ENCODE results near the gene MTERF4. TPM values are rescaled to one million over a fixed set of nuclear protein-coding genes. Genes with fewer than 3 reads are reported as not detected.

The MTERF4 gene
- total and polyA plus RNA-seq, 10 of the 15 experiments (the other 5 are each of a cell fraction or from before 2014, with no cell fraction given), result 36.7 to 69.1 (median 45.5) TPM

GRCh38 chr2:241063587-241063986, 38.5 kb downstream of the MTERF4 start:
- Histone ChIP-seq H3K4me2 (ENCODE audit: control insufficient read depth, insufficient read depth) (peak overlapping the region; percentile 9; the same call in 1 of the 2 replicates), H3K9ac (ENCODE audit: control insufficient read depth, insufficient read depth, low read length) (no peak overlapping the region), H3K4me1 (ENCODE audit: control insufficient read depth, insufficient read depth, low read length) (no peaks in the 10 kb centered on the region), H3K27ac (ENCODE audit: control insufficient read depth, insufficient read depth) (no peak overlapping the region), H3K79me2 (ENCODE audit: control insufficient read depth, insufficient read depth, low read length) (no peaks in the 10 kb centered on the region), H3K36me3 (ENCODE audit: control insufficient read depth in 2 of 2, insufficient read depth in 2 of 2, low read length in 1 of 2) (no peaks in the 10 kb centered on the region), H4K20me1 (ENCODE audit: control insufficient read depth, insufficient read depth) (no peaks in the 10 kb centered on the region), H3K27me3 (replicated peaks in 1 of 2; ENCODE audit: control insufficient read depth in 2 of 2, insufficient read depth in 2 of 2, low read length in 1 of 2) (no peaks in the 10 kb centered on the region; a peak in 1 of 4 replicates), H2AFZ (ENCODE audit: control insufficient read depth, low read depth, low read length) (peak overlapping the region; percentile 17; the same call in 1 of the 2 replicates), H3K4me3 (no peak overlapping the region), H3K9me3 (replicated peaks; ENCODE audit: control insufficient read depth, insufficient read depth, low read length) (no peaks in the 10 kb centered on the region)
- no TSS peak for BruUV-seq (replicated peaks)
- POLR2A ChIA-PET, result no interaction called here
- CTCF ChIA-PET, result interaction anchor here (1.2 kb wide), 1 partner anchor 150 kb away, joined by 3 read pairs; no protein-coding TSS in a partner anchor
- TF ChIP-seq RAD21 (IDR thresholded peaks at IDR 0.05; ENCODE audit: insufficient read depth, low read depth, low read length) (peak; percentile 44), CBX3 (IDR thresholded peaks at IDR 0.05; ENCODE audit: borderline replicate concordance, low read depth) (no peak)
- TF ChIP-seq, protein P1, sequence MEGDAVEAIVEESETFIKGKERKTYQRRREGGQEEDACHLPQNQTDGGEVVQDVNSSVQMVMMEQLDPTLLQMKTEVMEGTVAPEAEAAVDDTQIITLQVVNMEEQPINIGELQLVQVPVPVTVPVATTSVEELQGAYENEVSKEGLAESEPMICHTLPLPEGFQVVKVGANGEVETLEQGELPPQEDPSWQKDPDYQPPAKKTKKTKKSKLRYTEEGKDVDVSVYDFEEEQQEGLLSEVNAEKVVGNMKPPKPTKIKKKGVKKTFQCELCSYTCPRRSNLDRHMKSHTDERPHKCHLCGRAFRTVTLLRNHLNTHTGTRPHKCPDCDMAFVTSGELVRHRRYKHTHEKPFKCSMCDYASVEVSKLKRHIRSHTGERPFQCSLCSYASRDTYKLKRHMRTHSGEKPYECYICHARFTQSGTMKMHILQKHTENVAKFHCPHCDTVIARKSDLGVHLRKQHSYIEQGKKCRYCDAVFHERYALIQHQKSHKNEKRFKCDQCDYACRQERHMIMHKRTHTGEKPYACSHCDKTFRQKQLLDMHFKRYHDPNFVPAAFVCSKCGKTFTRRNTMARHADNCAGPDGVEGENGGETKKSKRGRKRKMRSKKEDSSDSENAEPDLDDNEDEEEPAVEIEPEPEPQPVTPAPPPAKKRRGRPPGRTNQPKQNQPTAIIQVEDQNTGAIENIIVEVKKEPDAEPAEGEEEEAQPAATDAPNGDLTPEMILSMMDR (IDR thresholded peaks at IDR 0.05 in 2 of 3, conservative IDR thresholded peaks at IDR 0.05 in 1 of 3; ENCODE audit: control insufficient read depth in 2 of 3, extremely low read depth in 1 of 3, insufficient read depth in 1 of 3, low read depth in 3 of 3, low read length in 3 of 3), result peak in 1 of 3 experiments; percentile 14; a peak in 3 of 6 replicates
- RAD21 ChIA-PET (ENCODE audit: unreplicated experiment), result interaction anchor here (1.4 kb wide), 1 partner anchor 22 kb away, joined by 3 read pairs; no protein-coding TSS in a partner anchor
- SMC1A ChIA-PET (ENCODE audit: uncharacterized antibody, unreplicated experiment), result no interaction called here
- DNase-seq (ENCODE audit: low read depth, low spot score), result no peak
- peak; percentile 8 for ATAC-seq
- in situ Hi-C loops (cut with MboI) (no loop called here), intact Hi-C loops (cut with micrococcal nuclease; ENCODE audit: unreplicated experiment) (no loop called here)
- 10% methylated on average over 6 of the region's 8 CpGs for WGBS (ENCODE audit: insufficient coverage, insufficient replicate concordance, low lambda C conversion rate, missing lambda C conversion rate)
- FAIRE-seq, result no peak

DNA sequence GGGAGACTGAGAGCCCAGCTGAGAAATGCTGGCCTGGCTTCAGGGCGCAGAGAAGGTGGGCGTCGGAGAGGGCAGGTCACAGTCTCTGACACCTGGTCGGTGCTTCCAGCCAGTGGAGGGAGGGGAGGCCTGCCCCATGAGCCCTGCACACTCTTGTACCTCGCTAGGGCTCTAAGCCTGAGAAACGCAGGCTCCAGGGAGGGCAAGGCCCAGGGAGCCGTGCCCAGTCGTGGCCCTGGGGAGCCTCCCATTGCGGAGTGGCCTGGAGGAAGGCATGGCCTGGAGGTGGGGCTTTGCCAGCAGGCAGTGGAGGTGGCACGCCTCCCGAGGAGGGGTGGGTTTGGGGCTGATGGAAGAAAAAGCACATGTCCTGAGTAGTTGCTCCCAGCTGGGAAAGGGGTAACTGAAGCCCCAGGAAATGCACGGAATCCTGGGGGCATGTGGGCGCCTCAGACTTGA, 39.0 kb downstream of the MTERF4 start:
- DNase-seq (ENCODE audit: low read depth, low spot score), result no peak
- TF ChIP-seq RFX5 (IDR thresholded peaks at IDR 0.05; ENCODE audit: low read depth, low read length) (no peak), KDM1A (IDR thresholded peaks at IDR 0.05; ENCODE audit: borderline replicate concordance) (no peak), POLR2AphosphoS5 (IDR thresholded peaks at IDR 0.05; ENCODE audit: low read length) (no peak), ZNF217 (IDR thresholded peaks at IDR 0.05) (no peak), ZNF274 (IDR thresholded peaks at IDR 0.05; ENCODE audit: insufficient read depth, insufficient read length) (no peak), E4F1 (IDR thresholded peaks at IDR 0.05; ENCODE audit: borderline replicate concordance, partially characterized antibody) (no peak), ATF7 (IDR thresholded peaks at IDR 0.05; ENCODE audit: low read depth) (no peak)

More for the DNA sequence above, 39.0 kb downstream of the MTERF4 start:
- H3K4me2 ChIP-seq (ENCODE audit: control insufficient read depth, insufficient read depth), result no peak overlapping the region
- H2AFZ ChIP-seq (ENCODE audit: control insufficient read depth, low read depth, low read length), result no peak overlapping the region
- H4K20me1 ChIP-seq (ENCODE audit: control insufficient read depth, insufficient read depth), result no peaks in the 10 kb centered on the region
- FAIRE-seq (no peak), ATAC-seq (no peak)
- in situ Hi-C loops (cut with MboI), result no loop called here
- no peaks in the 10 kb centered on the region for H3K9me3 ChIP-seq (replicated peaks; ENCODE audit: control insufficient read depth, insufficient read depth, low read length)
- no peaks in the 10 kb centered on the region; a peak in 1 of 4 replicates for H3K27me3 ChIP-seq (replicated peaks in 1 of 2; ENCODE audit: control insufficient read depth in 2 of 2, insufficient read depth in 2 of 2, low read length in 1 of 2)
- CTCF ChIA-PET, result interaction anchor here (1.2 kb wide), 1 partner anchor 149 kb away, joined by 3 read pairs; no protein-coding TSS in a partner anchor
- SMC1A ChIA-PET (ENCODE audit: uncharacterized antibody, unreplicated experiment), result no interaction called here
- intact Hi-C loops (cut with micrococcal nuclease; ENCODE audit: unreplicated experiment), result no loop called here
- RAD21 ChIA-PET (ENCODE audit: unreplicated experiment), result interaction anchor here (1.4 kb wide), 1 partner anchor 22 kb away, joined by 3 read pairs; no protein-coding TSS in a partner anchor
- BruUV-seq (replicated peaks), result no TSS peak
- H3K79me2 ChIP-seq (ENCODE audit: control insufficient read depth, insufficient read depth, low read length), result no peaks in the 10 kb centered on the region
- POLR2A ChIA-PET, result no interaction called here
- no peak overlapping the region for H3K9ac ChIP-seq (ENCODE audit: control insufficient read depth, insufficient read depth, low read length)
- no peaks in the 10 kb centered on the region for H3K36me3 ChIP-seq (ENCODE audit: control insufficient read depth in 2 of 2, insufficient read depth in 2 of 2, low read length in 1 of 2)
- WGBS (ENCODE audit: insufficient coverage, insufficient replicate concordance, low lambda C conversion rate, missing lambda C conversion rate), result 54% methylated on average over 13 of the region's 13 CpGs
- no peak overlapping the region for H3K27ac ChIP-seq (ENCODE audit: control insufficient read depth, insufficient read depth)
- H3K4me3 ChIP-seq, result no peak overlapping the region
- no peaks in the 10 kb centered on the region for H3K4me1 ChIP-seq (ENCODE audit: control insufficient read depth, insufficient read depth, low read length)
